GDM1 (cell line): ENCODE data around the gene CORO1C.

ENCODE experiments used
- DNase-seq: peaks from one replicate; lab custom pipeline; 2025; lab: John Stamatoyannopoulos, UW

The CORO1C gene

DNA sequence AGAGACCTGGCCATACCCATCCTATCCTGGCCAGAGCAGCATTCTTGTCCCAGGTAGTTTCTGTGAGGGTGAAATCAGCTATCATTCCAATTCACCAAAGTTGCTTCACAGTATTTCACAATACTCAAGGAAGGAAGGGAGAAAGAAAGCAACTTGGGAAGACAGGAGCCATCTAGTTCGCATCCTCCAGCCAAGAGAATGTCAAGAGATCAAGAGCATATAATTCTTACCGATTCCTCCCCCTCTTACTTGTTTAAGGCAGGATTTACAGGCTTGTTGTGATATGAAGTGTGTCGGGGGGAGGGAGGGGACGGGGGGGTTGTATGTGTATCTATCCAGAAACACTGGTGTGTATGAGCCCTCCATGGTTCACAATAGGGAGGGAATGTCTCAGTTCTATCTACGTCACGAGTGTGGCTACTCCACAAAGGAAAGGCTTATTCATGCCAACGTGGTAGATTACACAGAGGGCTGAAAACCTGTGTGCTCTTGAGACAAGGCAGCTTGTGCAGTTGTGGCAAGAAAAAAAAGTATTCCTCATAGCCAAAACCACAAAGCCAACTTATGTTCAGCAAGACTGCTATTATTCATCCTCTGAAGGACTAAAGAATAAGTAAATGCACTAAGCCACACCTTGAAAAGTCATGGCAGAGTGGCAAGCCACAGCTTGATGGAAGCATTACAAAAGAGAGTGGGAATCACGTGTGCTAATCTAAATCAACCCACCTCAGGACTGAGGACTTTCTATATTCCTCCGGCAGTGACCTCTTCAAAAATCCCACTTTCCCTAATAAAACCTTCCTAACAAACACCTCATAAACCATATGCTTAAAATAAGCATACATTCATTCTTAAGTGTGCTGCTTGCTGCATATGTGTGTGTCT, 35.0 kb downstream of the CORO1C start:
- peak; percentile 76 for DNase-seq

DNA sequence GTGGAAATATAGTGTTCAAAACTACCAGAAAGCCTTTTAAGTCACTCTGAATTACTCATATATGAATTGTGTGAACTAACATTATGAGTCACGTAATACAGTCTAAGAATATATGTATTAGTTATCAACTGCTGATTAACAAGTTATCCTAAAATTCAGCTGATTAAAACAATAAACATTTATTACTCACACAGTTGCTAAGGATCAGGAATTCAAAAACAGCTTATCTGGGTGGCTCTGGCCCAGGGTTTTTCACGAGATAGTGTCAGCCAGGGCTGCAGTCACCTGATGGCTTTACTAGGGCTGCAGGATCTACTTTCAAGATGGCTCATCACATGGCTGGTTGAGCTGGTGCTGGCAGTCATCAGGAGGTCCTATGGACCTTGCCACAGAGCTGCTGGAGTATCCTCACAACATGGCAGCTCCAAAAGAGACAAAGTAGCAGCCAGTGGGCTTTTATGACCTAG, 36.5 kb downstream of the CORO1C start:
- DNase-seq = no peak

DNA sequence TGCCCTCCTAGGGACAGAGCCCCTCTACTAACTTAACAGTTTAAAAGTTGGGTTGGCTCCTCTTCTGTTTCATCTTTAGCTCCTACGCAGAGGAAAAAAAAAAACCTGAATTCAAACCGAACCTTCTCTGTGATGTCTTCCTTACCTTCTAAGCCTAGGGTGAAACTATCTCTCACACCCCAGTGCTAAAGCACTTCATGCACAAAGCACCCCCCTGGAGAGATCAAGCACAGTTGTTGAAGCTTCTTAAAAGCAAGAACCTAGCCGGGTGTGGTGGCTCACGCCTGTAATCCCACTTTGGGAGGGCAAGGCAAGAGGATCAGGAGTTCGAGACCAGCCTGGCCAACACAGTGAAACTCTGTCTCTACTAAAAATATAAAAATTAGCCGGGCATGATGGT, 37.6 kb downstream of the CORO1C start:
- no peak for DNase-seq

DNA sequence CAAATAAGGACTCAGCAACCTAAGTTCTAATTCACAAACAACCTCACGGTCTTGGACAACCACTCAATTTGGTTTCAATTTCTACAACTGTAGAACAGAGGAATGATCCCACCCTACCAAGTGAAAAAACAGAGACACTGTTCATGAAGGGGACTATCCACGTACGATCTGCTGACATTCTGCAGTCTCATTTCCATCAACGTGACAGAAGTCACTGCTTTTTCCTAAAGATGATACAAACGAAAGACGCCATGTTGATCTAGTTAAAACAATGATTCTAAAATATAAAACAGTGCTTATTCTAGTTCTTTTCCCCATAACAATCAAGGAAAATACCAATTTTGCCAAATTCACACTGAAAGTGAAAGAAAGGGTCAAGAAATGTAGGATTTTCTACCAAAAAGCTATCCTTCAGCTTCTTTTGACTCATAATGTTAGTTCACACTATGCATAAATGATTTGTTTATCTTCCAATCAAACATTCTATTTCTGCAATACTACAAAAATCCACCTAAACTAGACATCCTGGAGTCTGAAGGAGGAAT, 38.1 kb downstream of the CORO1C start:
- no peak for DNase-seq

DNA sequence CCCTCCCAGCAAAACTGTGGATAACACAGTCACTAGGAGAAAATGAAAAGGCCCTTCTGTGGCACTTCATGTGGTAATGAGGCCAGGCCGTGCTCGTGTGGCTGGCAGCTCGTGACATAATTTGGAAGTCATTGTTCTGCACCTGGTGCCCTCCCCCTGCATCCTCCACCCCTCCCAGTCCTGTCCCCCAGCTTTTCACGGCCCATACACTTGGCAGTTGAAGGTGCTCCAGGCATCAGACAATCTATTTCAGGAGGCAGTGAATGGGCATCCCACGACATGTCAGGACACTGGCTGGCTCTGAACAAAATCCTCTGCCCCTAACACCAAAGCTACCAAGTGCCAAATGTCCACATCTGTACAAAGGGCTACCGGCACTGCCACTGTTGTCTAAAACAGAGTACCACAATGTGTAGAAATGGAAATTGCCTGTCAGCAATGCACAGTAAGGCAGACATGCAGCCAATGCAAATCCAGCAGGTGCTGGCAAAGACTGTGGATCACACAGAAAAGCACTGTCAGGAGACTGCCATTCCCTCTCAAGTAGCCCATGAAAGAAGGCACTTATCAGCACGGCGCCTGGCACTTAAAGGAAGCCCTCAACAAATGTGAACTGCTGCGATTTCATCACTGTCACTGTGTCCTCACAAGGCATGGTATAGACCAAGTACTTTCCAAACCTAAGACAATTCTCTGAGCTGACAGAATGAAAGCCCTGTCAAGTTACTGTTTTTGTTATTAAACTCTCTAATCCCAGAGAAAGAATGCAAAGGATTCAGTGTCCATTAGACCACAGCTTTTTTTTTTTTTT, 39.1 kb downstream of the CORO1C start:
- DNase-seq = no peak

DNA sequence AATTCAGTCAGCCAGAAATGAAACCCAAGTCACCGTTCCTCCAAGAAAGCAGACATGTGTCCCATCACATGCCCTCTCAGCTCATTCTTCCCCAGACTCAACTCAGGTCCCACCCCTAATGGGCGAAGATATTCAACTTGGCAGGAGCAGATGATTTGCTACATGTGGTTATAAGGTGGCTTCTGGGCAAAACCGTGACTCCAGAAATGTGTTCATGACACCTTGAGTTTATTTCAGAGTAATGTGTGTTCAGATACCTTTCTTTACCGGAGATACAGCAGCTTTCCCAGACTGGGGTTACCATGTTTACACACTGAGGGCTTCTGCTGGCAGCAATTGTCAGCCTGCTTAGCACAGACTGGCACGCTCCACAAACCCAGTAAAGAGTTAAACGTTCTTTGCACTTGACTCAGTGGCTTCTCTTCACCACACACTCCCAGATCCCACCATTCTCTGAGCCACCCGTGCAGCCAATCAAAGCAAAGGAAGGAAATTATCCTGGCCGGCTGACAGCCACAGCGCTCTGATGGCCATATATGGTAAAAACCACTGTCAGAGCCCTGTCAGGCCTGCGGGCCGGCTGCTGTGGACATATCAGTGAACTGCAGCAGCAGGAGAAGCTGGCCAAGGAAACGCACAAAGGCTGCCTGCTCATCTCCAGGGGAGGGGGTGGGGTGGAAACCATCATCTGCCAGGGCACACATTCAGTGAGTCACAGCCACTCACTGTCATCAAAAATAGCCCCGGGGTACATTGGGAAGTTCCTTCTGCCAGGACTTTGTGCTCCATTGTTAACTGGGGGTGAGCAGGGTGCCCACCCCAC, 39.9 kb downstream of the CORO1C start:
- peak; percentile 95 for DNase-seq

DNA sequence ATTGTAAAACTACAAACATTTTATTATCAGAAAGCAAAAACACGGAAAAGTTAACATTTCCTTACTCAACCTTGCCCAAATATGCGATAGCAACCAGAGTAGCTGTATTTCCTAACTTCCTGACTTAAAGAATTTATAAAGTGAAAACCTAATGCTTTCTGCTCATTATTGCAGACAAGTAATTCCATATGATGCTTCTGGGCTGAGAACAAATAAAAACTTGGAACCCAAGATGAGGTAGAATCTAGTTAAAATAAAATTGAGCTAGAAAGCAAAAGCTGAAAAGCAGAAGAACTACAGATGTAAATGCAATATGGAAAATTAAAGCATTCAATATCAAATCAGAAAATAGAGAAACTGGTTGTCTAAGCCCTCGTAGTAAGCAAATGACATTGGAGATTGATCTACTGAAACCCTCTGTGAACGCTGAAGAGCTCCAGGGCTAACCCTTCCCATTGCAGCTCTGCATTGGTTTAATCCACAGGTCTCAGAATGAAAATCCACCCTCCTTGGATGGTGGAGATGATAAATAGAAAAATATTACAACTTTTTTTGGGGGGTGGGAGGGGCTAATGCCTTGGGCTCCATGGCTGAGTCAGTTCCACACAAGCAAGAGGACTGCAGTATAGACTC, 40.7 kb downstream of the CORO1C start:
- no peak for DNase-seq

DNA sequence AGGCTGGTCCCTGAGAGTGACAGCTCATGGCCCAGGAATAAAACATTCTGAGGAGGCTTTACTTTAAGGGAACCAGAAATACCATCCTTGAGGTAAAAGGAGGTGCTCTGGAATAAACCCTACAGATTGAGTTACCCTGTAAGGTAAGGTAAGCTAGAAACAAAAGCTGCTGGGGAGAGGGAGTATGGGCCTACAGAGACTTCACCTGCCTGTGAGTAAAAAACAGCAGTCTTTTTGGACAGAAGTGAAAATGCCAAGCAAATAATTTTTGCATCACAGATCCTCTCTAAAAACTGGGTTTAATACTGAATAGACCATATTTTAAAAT, 41.2 kb downstream of the CORO1C start:
- no peak for DNase-seq

DNA sequence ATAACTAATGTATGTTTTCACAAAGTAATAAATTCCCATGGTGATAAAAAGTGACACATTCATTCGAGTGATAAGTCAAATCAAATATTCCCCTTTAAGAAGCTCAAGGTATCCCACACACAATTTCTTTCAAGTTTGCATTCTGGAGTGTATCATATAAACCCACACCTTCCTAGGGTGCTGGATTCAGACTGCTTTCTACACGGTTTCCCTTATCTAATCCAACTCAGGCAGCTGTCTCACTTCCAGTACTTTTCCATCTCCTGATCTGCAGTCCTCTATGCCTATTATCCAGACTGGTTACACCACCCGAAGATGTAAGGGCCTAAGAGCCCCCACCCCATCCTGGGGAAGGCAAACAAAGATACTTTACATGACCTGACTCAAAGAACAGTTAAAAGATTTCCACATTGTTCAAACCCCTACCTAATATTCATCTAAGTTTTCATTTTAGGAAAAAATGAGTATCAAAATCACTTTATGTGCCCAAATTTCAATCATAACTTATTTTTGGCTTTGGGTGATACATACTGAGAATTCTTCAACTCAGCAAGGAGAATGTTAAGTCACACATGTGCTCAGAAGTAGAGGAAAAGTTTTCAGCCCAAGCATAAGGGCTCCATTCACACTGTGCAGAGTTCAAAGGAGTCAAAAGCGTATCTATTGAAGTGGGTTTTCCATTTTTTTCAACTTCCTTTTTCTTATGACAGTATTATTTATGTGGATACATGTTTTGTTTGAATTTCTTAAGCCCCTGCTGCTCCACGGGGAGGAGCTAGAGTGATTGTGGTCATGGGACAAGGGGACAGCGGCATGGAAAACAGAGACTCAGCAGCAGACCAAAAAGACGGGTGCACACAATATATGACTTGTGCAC, 41.8 kb downstream of the CORO1C start:
- DNase-seq = peak; percentile 75

DNA sequence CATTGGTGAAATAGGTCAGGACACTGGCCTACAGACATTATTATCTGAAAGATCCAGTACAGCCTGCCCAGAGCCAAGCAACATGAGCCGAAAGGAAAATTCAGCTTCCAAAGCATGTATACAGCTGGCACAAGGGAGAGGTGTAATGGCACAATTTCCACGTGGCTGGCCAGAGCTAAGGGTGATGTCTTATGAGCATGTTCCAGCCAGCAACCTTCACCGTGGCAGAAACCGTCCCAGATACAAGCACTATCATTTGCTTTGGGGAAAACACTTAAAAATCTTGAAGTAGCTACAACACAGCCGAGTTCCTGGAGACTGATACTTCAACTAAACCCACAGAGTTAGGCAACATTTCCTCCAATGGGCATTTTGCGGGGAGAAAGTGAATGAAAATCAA, 44.5 kb downstream of the CORO1C start:
- DNase-seq = no peak

DNA sequence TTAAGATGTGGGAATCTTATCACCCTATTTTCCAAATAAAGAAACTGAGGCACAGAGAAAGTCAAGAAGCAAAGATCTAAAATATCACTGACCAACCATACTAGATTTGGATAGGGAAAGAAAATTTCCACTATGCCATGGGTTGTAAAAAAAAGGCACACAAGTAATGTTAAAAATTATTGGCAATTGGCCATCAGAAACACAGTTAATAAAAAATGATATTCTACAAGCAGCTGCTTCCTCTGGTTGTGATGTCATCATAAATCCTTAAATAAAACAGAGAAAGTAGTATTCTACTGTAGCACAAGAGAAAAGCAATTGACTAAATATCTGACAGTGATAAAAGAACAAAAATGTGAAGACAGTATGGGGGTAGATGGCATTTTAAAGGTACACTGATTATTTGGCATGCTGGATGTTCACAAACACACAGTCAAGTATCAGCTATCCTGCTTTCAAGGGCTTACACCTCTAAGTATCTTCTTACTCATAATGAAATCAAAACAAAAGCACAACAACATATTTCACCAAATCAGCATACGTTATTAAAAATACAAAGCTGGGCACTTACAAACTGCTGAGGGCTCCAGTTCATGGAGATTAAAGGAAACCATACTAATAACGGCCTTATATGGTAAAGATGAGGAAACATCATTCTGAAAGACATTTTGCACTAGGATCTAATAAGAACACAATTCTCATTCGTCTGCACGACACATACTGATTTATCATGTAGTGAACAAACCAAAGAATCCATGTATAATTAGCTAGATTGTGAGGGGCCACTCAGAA, 45.7 kb downstream of the CORO1C start:
- DNase-seq = no peak

DNA sequence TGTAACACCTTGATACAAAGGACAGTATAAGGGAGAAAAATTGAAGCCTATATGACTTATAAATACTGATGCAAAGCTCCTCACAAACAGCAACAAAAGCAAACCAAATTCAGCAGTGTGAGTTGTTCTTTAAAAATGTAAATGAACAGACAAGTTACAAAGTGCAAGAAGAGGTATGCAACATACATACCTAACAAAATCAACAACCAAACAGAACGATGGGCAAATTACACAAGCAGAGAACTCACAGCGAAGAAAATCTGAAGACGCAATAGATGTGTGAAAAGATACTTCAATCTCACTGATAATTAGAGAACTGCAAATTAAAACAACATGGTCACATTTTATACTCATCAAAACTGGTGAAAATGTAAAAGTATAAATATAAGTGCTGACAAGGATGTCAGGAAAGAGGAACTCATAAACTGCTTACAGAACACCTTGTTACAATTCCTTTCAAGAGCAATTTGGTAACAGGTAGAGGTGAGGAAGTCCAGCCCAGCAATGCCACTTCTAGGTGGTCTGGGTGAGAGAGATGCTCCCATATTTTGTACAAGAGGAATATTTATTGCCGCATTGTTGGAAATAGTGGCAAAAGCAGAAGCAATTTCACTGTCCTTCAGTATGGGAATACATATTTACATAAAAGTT, 47.3 kb downstream of the CORO1C start:
- DNase-seq = no peak

DNA sequence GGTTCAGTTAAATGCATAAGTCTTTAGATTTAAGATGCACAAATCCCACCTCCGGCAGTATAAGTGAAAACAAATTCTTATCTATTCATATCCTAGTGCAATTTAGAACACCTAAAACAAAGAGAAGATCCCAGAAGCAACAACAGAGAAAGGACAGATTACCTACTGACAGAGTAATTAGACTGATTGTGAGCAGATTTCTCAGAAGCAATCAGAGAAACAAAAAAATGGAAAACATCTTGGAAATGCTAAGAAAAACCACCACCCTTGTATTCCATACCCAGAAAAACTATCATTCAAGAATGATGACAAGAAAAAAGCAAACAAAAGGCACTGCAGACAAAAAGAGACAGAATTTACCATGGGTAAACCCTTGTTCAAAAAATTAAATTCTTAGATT, 50.0 kb downstream of the CORO1C start:
- DNase-seq = no peak

DNA sequence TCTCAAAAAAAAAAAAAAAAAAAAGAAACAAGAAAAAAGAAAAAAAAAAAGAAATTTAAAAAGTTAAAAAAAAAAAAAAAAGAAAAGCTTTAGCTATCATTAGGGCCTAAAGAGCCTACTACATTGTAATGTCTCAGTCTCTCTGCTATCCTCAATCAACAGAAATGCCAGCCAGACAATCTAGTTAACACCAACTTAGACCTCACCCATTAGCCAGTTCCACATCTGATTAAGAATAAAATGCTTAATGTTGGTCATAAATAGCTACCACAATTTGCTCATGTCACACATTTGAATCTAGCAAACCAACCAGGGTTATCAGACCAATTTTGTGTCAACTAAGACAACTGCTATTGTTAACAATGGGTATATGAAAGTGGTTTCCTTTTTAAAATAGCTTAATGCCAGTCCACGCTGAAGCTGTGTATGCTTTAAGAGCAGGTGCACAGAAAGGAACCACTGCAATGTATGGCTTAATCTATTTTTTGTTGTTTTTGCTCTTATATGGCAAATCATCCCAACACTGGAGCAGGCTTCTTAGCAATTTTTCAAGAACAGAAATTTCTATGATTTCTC, 52.1 kb downstream of the CORO1C start:
- no peak for DNase-seq

DNA sequence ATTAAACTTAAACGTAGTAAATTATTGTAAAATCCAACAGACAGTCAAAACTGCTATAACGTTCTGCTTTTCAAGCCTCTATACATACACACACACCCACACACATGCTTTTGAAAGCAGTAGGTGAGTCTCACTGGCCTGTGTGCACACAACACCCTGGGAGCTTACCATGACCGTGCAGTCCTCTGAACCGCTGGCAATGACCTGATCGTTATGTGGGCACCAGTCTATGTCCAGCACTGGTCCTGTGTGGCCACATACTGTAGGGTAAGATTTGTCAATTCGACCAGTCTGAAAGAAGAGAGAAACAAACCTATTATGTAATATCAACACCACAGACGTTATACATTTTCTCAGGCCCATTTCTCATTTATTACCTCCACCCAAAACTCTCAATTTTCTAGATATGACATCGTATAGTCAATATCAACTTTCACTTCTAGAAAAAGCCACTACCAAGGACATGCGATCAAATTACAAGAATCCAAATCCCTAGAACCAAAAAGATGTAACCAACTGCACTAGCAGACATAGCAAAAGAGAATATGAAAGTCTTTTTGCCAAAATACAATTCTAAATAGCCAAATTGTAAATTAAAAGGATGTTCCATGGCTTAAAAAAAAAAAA, 53.1 kb downstream of the CORO1C start:
- DNase-seq = no peak

DNA sequence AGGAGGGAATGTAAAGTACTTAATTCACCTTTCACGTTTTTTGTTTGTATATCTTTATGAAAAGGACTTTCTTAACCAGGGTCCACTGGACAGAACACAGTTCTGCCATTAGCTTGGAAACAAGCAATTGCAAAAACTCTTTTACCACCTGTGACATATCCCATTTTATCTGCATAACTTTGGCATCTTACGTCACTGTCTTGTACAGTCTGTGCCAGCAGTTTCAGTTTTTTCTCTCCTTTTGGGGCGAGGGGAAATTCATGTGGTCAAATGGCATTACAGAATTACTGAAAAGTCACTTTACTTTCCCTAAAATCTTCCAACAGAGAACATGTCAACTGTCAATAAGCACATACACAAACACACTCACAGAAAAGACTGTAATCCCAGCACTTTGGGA, 53.9 kb downstream of the CORO1C start:
- DNase-seq = no peak

DNA sequence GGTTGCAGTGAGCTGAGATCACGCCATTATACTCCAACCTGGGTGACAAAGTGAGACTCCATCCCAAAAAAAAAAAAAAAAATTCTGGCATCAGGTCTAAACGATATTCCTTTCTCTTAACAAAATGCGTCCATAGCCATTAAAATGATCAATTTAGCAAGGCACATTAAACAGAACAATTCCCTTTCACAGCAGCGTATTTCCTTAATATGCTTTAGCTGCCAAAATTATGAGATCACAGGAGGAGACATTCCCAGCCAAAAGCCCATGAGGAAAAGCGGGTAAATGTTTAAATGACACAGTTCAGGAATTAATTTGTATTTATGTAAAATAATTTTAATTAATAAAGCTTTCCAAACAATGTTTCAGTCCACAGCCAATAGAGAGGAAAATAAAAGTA, 54.6 kb downstream of the CORO1C start:
- no peak for DNase-seq

DNA sequence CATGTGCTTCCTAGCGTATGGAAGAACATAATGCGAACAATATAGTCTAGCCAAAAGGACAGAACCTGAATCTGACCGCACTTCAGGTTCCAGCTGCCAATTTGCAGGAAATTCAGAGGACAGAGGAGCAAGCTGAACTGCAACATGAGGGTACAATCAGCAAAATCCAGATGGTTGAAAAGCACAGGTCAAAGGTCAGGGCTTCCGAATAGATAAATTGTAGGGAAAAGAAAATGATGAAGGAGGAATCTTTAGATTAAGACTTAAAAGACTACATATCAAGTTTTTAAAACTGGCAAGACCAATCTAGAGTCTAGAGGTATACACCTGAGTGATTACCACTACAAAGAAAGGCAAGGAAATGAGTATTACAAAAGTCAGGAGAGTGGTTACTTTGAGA, 55.5 kb downstream of the CORO1C start:
- DNase-seq = no peak
